Progenitor cell of endocrine pancreas (in vitro differentiated cells): ENCODE results near the gene VWA7. TPM values are rescaled to one million over a fixed set of nuclear protein-coding genes. Genes with fewer than 3 reads are reported as not detected.

ENCODE experiments used
- DNase-seq: peaks from one replicate; pipeline ENCODE4 v3.0.0; 2021; ENCODE audit warnings: low spot score; ENCODE audit not compliant: unreplicated experiment
- H3K27ac Mint-ChIP-seq: 2 replicates; pipeline ENCODE4 v1.8.0; 2021; ENCODE audit warnings: mild to moderate bottlenecking, moderate library complexity, mixed read lengths
- H3K27me3 Mint-ChIP-seq: 2 replicates; pipeline ENCODE4 v1.8.0; 2021; ENCODE audit warnings: mixed read lengths
- H3K36me3 Mint-ChIP-seq: 2 replicates; pipeline ENCODE4 v1.8.0; 2022; ENCODE audit warnings: mixed read lengths; ENCODE audit not compliant: insufficient read depth
- H3K4me1 Mint-ChIP-seq: 2 replicates; pipeline ENCODE4 v1.8.0; 2021; ENCODE audit warnings: low read depth, mixed read lengths
- H3K4me3 Mint-ChIP-seq: 2 replicates; pipeline ENCODE4 v1.8.0; 2021; ENCODE audit warnings: low read depth, mild to moderate bottlenecking, moderate library complexity, mixed read lengths
- H3K9me3 Mint-ChIP-seq: 2 replicates; pipeline ENCODE4 v1.8.0; 2021; ENCODE audit warnings: low read depth, mixed read lengths
- total RNA-seq: library from RNA; stranded (reverse); gene quantifications from 2 replicates; pipeline ENCODE4 v1.2.1, GENCODE V29; 2021
- TF ChIP-seq, protein P1 (sequence below): fragments of 200-600 bp; sonication (generic); IDR thresholded peaks from one replicate; pipeline ENCODE4 v1.5.0; 2021; ENCODE audit warnings: antibody characterized with exemption, mild to moderate bottlenecking; ENCODE audit not compliant: unreplicated experiment

The VWA7 gene
- total RNA-seq, 1 donor from 2014 or later = 11.6 TPM

DNA sequence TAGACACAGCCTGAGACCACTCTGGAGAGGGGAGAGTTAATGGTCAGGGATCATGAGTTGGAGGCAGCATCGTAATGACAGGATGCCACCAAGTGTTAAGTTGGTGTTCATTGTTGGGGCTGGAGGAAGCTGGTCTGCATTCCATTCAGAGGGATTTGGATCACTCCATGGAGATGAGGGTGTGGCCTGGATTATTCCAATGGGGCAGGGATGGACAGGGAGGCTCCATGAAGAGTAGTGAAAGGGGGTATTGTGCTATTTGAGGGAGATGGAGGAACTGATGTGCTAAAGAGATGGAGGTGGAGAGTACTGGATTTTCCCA, 13.5 kb downstream of the VWA7 start:
- H3K9me3 Mint-ChIP-seq = no peaks in the 10 kb centered on the region
- H3K36me3 Mint-ChIP-seq = peaks cover 5% of the 10 kb centered on the region
- TF ChIP-seq, protein P1, sequence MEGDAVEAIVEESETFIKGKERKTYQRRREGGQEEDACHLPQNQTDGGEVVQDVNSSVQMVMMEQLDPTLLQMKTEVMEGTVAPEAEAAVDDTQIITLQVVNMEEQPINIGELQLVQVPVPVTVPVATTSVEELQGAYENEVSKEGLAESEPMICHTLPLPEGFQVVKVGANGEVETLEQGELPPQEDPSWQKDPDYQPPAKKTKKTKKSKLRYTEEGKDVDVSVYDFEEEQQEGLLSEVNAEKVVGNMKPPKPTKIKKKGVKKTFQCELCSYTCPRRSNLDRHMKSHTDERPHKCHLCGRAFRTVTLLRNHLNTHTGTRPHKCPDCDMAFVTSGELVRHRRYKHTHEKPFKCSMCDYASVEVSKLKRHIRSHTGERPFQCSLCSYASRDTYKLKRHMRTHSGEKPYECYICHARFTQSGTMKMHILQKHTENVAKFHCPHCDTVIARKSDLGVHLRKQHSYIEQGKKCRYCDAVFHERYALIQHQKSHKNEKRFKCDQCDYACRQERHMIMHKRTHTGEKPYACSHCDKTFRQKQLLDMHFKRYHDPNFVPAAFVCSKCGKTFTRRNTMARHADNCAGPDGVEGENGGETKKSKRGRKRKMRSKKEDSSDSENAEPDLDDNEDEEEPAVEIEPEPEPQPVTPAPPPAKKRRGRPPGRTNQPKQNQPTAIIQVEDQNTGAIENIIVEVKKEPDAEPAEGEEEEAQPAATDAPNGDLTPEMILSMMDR = no peak
- H3K4me1 Mint-ChIP-seq = no peaks in the 10 kb centered on the region
- H3K4me3 Mint-ChIP-seq = no peak overlapping the region
- no peak overlapping the region for H3K27ac Mint-ChIP-seq
- DNase-seq = no peak
- no peaks in the 10 kb centered on the region for H3K27me3 Mint-ChIP-seq

DNA sequence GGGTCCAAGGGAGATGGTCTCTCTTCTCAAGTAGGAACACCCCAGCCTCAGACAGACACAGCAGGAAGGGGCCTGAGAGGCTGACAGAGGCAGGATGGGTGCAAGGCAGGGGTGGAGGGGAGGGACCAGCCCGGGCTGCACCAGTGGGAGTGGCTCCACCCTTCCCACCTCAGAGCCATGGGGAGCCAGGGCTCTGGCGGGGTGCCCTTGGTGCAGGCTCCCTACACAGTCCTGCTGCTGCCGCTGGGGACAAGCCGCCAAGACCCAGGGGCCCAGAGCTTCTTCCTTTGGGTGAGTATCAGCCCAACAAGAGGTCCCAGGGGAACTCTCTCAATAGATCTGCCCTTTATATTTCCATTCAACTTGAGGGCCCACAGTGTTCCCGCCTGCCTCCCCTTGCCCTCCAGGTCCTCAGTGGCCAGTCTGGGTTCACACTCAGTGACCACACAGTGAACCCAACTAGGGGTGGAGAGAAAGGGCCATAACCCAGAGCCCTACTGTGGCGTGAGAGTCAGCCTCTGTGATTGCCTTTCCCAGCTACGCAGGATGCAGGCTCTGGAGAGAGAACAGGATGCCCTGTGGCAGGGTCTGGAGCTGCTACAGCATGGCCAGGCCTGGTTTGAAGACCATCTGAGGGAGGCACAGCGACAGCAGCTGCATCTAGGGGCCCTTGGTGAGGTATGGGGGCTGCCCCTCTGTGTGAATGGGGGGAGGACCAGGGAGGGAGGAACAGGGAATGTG, 14.1 kb downstream of the VWA7 start:
- TF ChIP-seq, protein P1 = no peak
- Mint-ChIP-seq H3K36me3 (peaks cover 5% of the 10 kb centered on the region), H3K4me3 (no peak overlapping the region), H3K9me3 (no peaks in the 10 kb centered on the region), H3K4me1 (no peaks in the 10 kb centered on the region), H3K27ac (no peak overlapping the region), H3K27me3 (no peaks in the 10 kb centered on the region)
- DNase-seq = no peak

- H3K4me1 Mint-ChIP-seq = no peaks in the 10 kb centered on the region
- H3K4me3 Mint-ChIP-seq = no peak within 1 kb of the TSS
- H3K27me3 Mint-ChIP-seq = no peaks in the 10 kb centered on the region
- H3K36me3 Mint-ChIP-seq = peaks cover 3% of the 10 kb centered on the region
- no peak for DNase-seq
- no peaks in the 10 kb centered on the region for H3K9me3 Mint-ChIP-seq
- H3K27ac Mint-ChIP-seq = no peak within 1 kb of the TSS
- TF ChIP-seq, protein P1 = no peak
Observed at GRCh38 chr6:31762356-31762755, 14.8 kb downstream of the VWA7 start, which contains the start of gene SAPCD1. TSS of gene SAPCD1 (plus strand) at chr6:31762656. CDS start at chr6:31763055, 399 bp downstream.

DNA sequence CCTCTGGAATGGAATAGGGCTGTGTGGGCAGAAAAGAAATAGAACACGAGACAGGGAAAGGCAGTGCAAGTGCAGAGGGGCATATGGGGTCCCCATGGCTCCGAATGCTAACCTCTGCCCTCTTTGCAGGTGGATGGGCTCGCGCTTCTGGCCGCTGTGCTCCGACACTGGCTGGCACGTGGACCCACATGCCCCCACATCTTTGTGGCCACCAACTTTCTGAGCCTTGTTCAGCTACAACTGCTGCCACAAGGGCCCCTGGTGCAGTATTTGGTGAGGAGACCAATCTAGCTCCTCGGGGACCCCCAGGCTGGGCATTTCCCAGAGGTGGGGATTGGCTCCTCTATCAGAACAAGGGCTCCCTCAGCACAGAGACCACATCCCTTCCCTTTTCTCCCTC, 15.8 kb downstream of the VWA7 start:
- Mint-ChIP-seq H3K9me3 (no peaks in the 10 kb centered on the region), H3K4me3 (no peak overlapping the region), H3K27me3 (no peaks in the 10 kb centered on the region), H3K36me3 (peaks cover 3% of the 10 kb centered on the region), H3K4me1 (no peaks in the 10 kb centered on the region), H3K27ac (no peak overlapping the region)
- DNase-seq = no peak
- TF ChIP-seq, protein P1 = no peak

- Mint-ChIP-seq H3K36me3 (peaks cover 3% of the 10 kb centered on the region), H3K27ac (no peak overlapping the region), H3K27me3 (no peaks in the 10 kb centered on the region), H3K4me1 (no peaks in the 10 kb centered on the region), H3K4me3 (no peak overlapping the region), H3K9me3 (no peaks in the 10 kb centered on the region)
- TF ChIP-seq, protein P1 = no peak
- no peak for DNase-seq
Observed at GRCh38 chr6:31760790-31761189, 16.3 kb downstream of the VWA7 start.
